Measurements from ENCODE around the gene CYP26B1.

CYP26B1 gene

GRCh38 chr2:72128059-72128842 is 19.4 kb downstream of the CYP26B1 start:
- DNase-seq: no peak

DNA sequence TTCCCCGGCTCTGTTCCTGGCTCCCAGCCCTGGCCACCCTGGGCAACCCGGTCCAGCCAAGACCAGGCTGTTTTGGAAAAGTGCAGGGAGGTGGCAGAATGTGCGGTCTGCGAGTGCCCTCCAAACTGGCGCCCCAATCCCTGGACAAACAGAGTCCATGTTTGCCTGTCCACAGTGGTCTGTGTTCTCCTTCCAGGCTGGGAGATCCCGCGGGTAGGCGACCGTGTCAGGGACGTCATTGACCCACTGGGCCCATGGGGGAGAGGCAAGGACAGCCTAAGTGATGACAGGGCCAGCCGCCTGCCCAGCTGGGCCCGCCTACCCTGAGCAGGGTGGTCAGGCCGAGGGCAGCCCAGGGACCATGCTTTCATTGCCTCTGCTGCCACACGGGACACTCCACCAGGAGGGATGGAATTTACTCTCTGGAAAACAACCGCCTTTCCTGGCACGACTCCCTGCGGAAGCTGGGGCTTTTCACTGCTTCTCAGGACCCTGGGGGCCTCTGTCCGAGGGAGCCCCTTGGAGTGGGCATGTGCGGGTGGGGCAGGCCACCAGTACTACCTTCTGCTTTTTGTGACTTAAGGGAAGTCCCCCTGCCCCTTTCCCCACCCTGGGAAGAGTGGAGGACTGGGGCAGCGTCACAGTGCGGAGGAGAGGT is 20.1 kb downstream of the CYP26B1 start:
- no peak for DNase-seq

DNA sequence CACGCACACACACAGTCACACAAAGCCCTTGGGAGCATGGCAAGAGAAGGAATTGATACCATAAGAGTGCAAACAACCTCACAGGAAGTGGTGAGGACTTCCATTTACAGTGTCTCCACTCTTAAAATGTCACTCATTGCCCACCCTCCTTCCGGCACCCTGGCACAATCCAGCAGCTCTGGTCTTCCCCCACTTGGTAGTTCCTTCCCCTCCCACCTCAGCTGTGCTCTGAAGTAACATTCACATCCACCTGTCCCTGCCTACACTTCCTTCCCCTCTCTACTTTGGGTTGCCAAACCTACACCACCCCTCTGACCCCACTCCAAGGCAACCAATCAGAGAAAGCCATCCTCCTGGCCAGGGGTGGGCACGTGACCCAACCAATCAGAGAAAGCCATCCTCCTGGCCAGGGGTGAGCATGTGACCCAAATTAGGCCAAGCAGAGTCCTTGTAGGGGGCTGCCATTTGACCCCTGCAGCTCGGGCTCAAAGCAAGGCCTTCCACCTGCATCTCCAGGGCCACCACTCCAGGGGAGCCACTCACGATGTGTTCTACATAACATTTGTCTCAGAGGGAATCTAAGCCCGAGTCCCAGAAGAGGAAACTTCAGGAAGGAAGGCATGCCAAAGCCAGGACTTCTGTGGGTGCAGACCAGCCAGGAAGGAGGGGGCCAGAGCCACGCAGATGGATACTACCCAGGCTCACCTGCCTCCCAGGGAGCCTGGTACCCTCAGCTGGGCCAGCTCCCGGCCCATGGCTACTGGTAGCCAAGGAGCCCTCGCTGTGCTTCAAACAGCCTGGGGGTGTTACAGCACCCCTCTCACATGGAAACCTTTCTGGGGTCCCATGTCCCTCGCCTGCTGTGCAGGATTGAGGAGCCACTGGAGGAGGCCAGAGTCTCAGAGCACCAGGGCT is 21.2 kb downstream of the CYP26B1 start:
- DNase-seq: no peak

GRCh38 chr2:72124376-72124775 is 23.3 kb downstream of the CYP26B1 start:
- DNase-seq: no peak

DNA sequence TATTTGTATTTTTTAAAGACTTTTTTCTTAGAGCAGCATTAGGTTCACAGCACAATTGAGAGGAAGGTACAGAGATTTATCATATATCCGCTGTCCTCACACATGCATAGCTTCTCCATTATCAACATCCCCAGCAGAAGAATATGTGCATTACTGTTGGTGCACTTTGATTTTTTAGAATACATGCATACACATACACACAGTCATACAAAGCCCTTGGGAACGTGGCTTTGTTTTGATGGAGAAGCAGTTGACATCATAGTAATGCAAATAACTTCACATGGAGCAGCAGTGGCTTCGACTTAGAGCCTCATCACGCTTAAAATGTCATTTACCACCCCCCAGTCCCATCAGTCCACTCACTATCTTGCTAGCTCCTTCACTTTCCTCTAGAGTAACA is 26.5 kb downstream of the CYP26B1 start:
- no peak for DNase-seq

- no peak for DNase-seq
Observed at GRCh38 chr2:72118951-72119350, 28.7 kb downstream of the CYP26B1 start.

DNA sequence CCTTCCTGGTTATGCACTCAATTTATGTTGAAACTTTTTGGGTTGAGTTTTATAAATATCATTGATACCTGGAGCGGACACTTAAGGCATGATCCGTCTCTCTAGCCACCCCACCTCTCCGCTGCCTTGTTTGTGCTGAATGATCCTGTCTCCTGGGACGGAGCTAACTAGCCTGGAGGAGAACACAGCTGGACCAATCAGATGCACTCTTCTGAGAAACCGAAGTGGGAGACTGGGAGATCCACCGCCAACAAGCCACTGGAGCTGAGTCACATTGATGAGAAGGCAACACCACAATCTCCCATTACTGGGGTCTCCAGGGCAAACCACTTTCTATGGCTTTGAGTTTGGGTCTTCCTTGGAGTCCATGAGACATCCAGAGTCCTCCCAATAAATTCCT is 29.3 kb downstream of the CYP26B1 start:
- no peak for DNase-seq

DNA sequence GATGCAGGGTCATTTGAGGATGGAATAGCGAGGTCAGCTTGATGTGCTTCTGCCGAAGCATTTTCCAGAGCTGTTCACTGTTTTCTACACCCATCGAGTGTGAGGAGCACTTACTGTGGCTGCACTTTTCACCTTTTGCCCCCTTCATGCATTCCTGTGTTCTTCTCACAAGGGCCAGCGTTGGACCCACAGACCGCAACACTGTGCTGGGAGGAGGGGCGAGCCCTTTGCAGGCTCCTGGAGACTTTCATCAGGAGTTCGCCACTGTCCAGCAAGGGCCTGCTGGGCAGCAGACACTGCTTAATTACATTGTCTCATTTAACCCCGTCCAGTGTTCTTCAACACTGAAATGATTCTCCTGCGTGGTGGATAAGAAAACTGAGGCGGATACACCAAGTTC is 29.9 kb downstream of the CYP26B1 start:
- DNase-seq: no peak

GRCh38 chr2:72117029-72117428 is 30.6 kb downstream of the CYP26B1 start:
- DNase-seq: no peak

DNA sequence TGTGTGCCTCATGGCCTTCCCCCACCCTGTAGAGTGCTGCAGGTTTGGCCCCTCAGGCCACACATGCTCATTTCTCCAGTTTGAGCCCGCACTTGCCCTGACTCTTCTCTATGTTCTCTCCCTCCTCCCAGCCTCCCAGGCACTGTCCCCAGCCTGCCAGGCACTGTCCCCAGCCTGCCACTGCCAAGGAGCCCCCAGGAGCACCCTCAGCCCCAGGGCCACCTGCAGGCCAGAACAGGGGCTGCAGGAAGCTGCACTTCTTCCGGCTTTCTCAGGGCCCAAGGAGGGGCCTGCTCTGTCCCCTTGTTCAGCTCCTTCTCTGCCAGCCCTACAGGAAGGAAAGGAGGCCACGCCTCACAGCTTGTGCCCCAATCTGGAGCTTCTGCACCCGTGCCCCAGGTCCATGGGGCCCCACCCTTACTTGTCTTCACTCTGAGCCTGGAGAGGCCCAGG is 31.6 kb downstream of the CYP26B1 start:
- DNase-seq: no peak

DNA sequence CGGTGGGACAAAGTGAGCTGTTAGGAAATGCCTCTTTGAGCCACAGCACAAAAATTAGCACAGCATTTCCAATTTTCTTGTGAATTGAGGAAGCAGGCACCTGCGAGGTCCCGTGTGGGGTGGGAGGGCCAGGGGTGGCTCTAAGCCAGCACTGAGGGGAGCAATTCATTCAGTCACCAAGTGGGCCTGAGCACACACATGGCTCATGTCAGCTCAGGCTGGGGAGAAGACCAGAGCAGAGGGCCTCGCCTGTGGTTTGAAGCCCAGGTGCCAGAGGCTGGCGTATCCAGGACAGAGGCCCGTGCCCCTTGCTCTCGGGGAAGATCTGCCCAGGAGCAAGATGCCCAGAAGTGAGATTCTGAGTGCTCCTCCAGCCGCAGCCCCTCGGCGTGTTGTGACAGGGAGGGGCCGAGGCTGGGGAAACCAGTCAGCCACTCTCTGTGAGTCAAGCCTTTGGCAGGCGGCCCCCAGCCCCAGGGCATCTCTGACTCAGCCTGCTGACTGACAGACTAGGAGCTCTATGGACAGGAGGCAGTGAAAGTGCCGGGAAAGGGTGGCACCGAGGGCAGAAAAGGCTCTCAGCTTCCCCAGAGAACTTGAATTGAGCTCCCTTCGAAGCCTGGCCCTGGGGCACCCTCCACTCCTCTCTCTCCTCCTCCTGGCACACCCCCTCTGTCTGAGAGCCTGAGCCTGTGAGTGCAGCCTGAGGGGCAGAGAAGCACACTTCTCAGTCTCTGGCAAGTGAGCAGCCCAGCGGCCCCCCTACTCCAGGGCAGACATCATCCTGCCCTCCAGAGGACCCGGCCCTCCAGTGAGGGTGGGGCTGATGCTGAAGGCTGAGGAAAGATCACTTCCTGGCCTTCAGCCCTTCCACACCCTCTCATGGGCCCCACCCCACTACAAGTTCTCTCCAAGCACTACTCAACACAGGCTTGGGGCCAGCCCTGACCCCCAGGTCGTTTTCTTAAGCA is 32.3 kb downstream of the CYP26B1 start:
- peak; percentile 92 for DNase-seq

GRCh38 chr2:72114693-72115051 is 33.0 kb downstream of the CYP26B1 start:
- DNase-seq: no peak

DNA sequence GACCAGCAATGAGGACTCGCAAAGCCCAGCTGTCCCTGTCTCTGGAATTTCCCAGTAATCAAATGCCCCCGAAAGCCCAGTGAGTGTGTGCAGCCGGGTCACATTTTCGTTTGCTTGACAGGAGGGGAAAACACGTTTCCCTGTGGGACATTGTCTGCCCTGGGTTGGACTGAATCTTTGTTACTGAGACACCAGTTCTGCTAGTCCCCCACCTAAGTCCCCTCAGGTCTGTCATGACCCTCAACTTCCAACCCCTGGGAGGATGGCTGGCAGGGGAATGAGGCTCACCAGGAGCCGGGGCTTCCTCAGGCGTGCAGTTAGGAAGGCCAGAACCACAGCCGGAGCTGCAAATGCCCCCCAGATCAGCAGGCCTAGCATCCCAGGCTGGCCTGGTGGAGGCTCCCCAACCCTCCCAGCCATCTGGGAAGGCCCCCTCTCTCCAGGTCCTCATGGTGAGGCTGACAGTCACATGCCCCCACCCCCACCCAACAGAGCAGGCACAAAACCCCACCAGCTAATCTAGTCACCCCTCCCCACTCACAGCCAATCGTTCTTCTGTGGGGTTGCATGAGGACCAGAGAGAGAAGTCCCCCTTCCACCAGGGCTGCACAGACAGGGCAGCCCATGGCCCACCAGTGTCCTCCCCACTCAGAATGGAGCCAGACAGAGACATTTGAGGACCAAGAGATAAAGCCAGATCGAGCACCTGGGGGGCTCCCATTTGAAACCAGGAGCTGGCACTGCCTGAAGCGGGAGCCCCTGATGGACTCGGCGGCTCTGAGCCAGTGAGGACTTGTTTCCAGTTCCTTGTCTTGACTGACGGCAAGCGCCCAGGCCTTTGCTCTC is 33.6 kb downstream of the CYP26B1 start:
- DNase-seq: no peak

GRCh38 chr2:72112981-72113846 is 34.4 kb downstream of the CYP26B1 start:
- no peak for DNase-seq

GRCh38 chr2:72112401-72112800 is 35.3 kb downstream of the CYP26B1 start:
- no peak for DNase-seq

DNA sequence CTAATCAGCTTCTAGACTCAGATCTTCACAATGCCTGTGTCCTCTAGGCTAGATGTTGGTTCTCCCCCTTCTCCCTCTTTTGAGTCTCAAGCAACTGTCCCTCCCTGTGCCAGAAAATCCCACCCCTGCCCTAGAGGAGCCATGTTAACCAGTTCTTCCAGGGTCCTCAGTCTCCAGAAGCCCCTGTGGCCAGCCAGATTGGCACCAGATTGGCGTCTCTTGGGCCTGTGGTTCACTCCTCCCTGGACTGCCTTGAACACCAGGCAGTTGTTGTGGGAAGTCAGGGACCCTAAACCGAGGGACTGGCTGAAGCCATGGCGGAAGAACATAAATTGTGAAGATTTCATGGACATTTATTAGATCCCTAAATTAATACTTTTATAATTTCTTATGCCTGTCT is 36.6 kb downstream of the CYP26B1 start:
- DNase-seq: no peak

- no peak for DNase-seq
Observed at GRCh38 chr2:72109904-72110303, 37.8 kb downstream of the CYP26B1 start.

DNA sequence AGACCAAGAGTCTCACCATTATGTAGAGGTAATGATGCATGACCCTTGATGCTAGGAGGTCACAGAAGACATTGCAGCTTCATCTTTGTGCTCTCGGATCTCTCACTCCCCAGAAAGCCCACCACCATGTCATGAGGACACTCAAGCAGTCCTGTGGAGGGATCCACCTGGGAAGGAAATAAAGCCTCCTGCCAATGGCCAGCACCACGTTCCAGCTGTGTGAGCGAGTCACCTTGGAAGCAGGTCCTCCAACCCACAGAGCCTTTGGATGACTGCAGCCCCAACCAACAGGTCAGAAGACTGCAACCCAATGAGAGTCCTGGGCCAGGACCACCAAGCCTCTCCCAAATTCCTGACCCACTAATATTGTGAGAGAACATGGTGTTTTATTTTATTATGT is 38.4 kb downstream of the CYP26B1 start:
- DNase-seq: no peak

GRCh38 chr2:72108121-72108520 is 39.5 kb downstream of the CYP26B1 start:
- no peak for DNase-seq

- DNase-seq: no peak
Observed at GRCh38 chr2:72106978-72107377, 40.7 kb downstream of the CYP26B1 start.

Data from 8988T (cell line).